GM21529 (cell line): ENCODE results near the gene MMP24.

Source experiments
- ATAC-seq: cut with Tn5 transposase; IDR thresholded peaks from one replicate; pipeline ENCODE4 v1.9.1; 2021; ENCODE audit not compliant: unreplicated experiment

Gene MMP24

GRCh38 chr20:35291654-35292503 lies 65.4 kb downstream of the MMP24 start, which contains the start of gene FAM83C:
Gene FAM83C, minus strand, starts transcription at chr20:35292425. Its CDS starts 121 bp downstream, at chr20:35292304.
- no peak for ATAC-seq

- ATAC-seq = no peak
Measured at GRCh38 chr20:35292504-35293285, 66.2 kb downstream of the MMP24 start.

- no peak for ATAC-seq
Measured at GRCh38 chr20:35293303-35294292, 67.1 kb downstream of the MMP24 start.

- no peak for ATAC-seq
Measured at GRCh38 chr20:35294293-35294685, 67.8 kb downstream of the MMP24 start.

- ATAC-seq = no peak
Measured at GRCh38 chr20:35295058-35295457, 68.6 kb downstream of the MMP24 start.

GRCh38 chr20:35295674-35296073 lies 69.2 kb downstream of the MMP24 start:
- no peak for ATAC-seq

- ATAC-seq = no peak
Measured at GRCh38 chr20:35296101-35296554, 69.6 kb downstream of the MMP24 start.

- no peak for ATAC-seq
Measured at GRCh38 chr20:35297155-35297554, 70.7 kb downstream of the MMP24 start.

- no peak for ATAC-seq
Measured at GRCh38 chr20:35297740-35298139, 71.2 kb downstream of the MMP24 start.

GRCh38 chr20:35298264-35298663 lies 71.8 kb downstream of the MMP24 start:
- ATAC-seq = no peak

GRCh38 chr20:35299780-35300179 lies 73.3 kb downstream of the MMP24 start:
- ATAC-seq = no peak

GRCh38 chr20:35300469-35301262 lies 74.2 kb downstream of the MMP24 start:
- no peak for ATAC-seq

GRCh38 chr20:35301426-35301825 lies 74.9 kb downstream of the MMP24 start:
- ATAC-seq = no peak

GRCh38 chr20:35302421-35303335 lies 76.2 kb downstream of the MMP24 start:
- ATAC-seq = no peak

- ATAC-seq = no peak
Measured at GRCh38 chr20:35303382-35303734, 76.9 kb downstream of the MMP24 start.

GRCh38 chr20:35303735-35304491 lies 77.4 kb downstream of the MMP24 start:
- ATAC-seq = no peak

GRCh38 chr20:35304956-35305355 lies 78.5 kb downstream of the MMP24 start:
- ATAC-seq = no peak
